OCI-LY3 (cell line): ENCODE measurements around the gene MAL.

Experiments
- H2AFZ ChIP-seq: fragments of 200-600, 300-600 bp; shearing (Covaris generic); 2 replicates; pipeline ENCODE4 v1.6.0; 2014; ENCODE audit warnings: antibody characterized with exemption, low read depth, low read length
- H3K27ac ChIP-seq: fragments of 200-600, 300-600 bp; sonication (generic); 2 replicates; pipeline ENCODE4 v1.5.1; 2014; ENCODE audit warnings: mild to moderate bottlenecking, low read length, moderate library complexity, mixed read lengths
- H3K27me3 ChIP-seq: fragments of 200-600, 300-600 bp; sonication (generic); 2 replicates; pipeline ENCODE4 v1.6.1; 2014; ENCODE audit warnings: low read depth, low read length, mixed read lengths
- H3K36me3 ChIP-seq: fragments of 200-600, 300-600 bp; sonication (generic); replicated peaks from 2 replicates; pipeline ENCODE3; 2014; ENCODE audit warnings: low read depth, low read length, mixed read lengths
- H3K4me1 ChIP-seq: fragments of 300-600, 200-600 bp; sonication (generic); 2 replicates; pipeline ENCODE4 v1.6.1; 2014; ENCODE audit warnings: low read length, mixed read lengths
- H3K4me2 ChIP-seq: fragments of 200-600, 300-600 bp; sonication (generic); 2 replicates; pipeline ENCODE4 v1.6.1; 2014; ENCODE audit warnings: low read length, mixed read lengths
- H3K4me3 ChIP-seq: fragments of 300-600, 200-600 bp; sonication (generic); 2 replicates; pipeline ENCODE4 v1.5.1; 2014; ENCODE audit warnings: antibody characterized with exemption, mild to moderate bottlenecking, low read length, moderate library complexity
- H3K79me2 ChIP-seq: fragments of 300-600, 200-600 bp; shearing (Covaris generic); 2 replicates; pipeline ENCODE4 v1.6.1; 2014; ENCODE audit warnings: mild to moderate bottlenecking, low read length, mixed read lengths
- H3K9ac ChIP-seq: fragments of 300-600, 200-600 bp; shearing (Covaris generic); 2 replicates; pipeline ENCODE4 v1.6.0; 2014; ENCODE audit warnings: mild to moderate bottlenecking, low read length, moderate library complexity
- H3K9me3 ChIP-seq: fragments of 200-600, 300-600 bp; shearing (Covaris generic); 2 replicates; pipeline ENCODE4 v1.6.1; 2014; ENCODE audit warnings: low read length, mixed read lengths; ENCODE audit not compliant: insufficient read depth
- H4K20me1 ChIP-seq: fragments of 200-600, 300-600 bp; sonication (generic); 2 replicates; pipeline ENCODE4 v1.6.1; 2016; ENCODE audit warnings: low read length, mixed read lengths; ENCODE audit not compliant: insufficient read depth
- CTCF ChIP-seq: fragments of 200-600, 300-600 bp; sonication (generic); IDR thresholded peaks from 2 replicates; pipeline ENCODE4 v1.5.1; 2014; ENCODE audit warnings: antibody characterized with exemption, low read length, low read depth
- EZH2phosphoT487 ChIP-seq: fragments of 200-600 bp; shearing (Covaris generic); IDR thresholded peaks from 2 replicates; pipeline ENCODE4 v1.6.1; 2018; ENCODE audit warnings: antibody characterized with exemption, mixed run types, low read depth

MAL gene

GRCh38 chr2:95061119-95061512 is 35.6 kb downstream of the MAL start:
- H3K79me2 ChIP-seq = no peaks in the 10 kb centered on the region
- no peak overlapping the region for H2AFZ ChIP-seq
- no peak overlapping the region for H3K4me2 ChIP-seq
- TF ChIP-seq EZH2phosphoT487 = no peak
- no peak overlapping the region for H3K4me3 ChIP-seq
- no peaks in the 10 kb centered on the region for H3K9me3 ChIP-seq
- H3K27ac ChIP-seq = no peak overlapping the region
- no peak overlapping the region for H3K9ac ChIP-seq
- peaks cover 14% of the 10 kb centered on the region for H3K4me1 ChIP-seq
- no peaks in the 10 kb centered on the region for H3K36me3 ChIP-seq
- peaks cover 11% of the 10 kb centered on the region; the same call in 1 of the 2 replicates for H3K27me3 ChIP-seq
- H4K20me1 ChIP-seq = no peaks in the 10 kb centered on the region

GRCh38 chr2:95061601-95062183 is 36.2 kb downstream of the MAL start:
- H3K9ac ChIP-seq = no peak overlapping the region
- no peaks in the 10 kb centered on the region for H3K79me2 ChIP-seq
- H3K4me1 ChIP-seq = peaks cover 14% of the 10 kb centered on the region
- no peak overlapping the region for H3K4me2 ChIP-seq
- no peak overlapping the region for H2AFZ ChIP-seq
- TF ChIP-seq EZH2phosphoT487 (no peak), CTCF (no peak)
- no peak overlapping the region for H3K27ac ChIP-seq
- H4K20me1 ChIP-seq = no peaks in the 10 kb centered on the region
- H3K36me3 ChIP-seq = no peaks in the 10 kb centered on the region
- H3K9me3 ChIP-seq = no peaks in the 10 kb centered on the region
- H3K4me3 ChIP-seq = no peak overlapping the region
- H3K27me3 ChIP-seq = peaks cover 11% of the 10 kb centered on the region; the same call in 1 of the 2 replicates

GRCh38 chr2:95062242-95063085 is 37.0 kb downstream of the MAL start:
- Histone ChIP-seq H3K4me2 (peak overlapping the region; percentile 20; the same call in 1 of the 2 replicates), H3K79me2 (no peaks in the 10 kb centered on the region), H3K9ac (no peak overlapping the region), H3K27me3 (peaks cover 11% of the 10 kb centered on the region; the same call in 1 of the 2 replicates), H3K4me1 (peaks cover 14% of the 10 kb centered on the region), H3K4me3 (no peak overlapping the region), H3K9me3 (no peaks in the 10 kb centered on the region), H2AFZ (no peak overlapping the region; the same call in 1 of the 2 replicates), H3K27ac (no peak overlapping the region), H3K36me3 (no peaks in the 10 kb centered on the region), H4K20me1 (no peaks in the 10 kb centered on the region)
- no peak for TF ChIP-seq EZH2phosphoT487
- no peak for TF ChIP-seq CTCF

- H3K4me1 ChIP-seq = peaks cover 14% of the 10 kb centered on the region
- peak overlapping the region; percentile 20; the same call in 1 of the 2 replicates for H3K4me2 ChIP-seq
- no peak overlapping the region for H3K4me3 ChIP-seq
- H3K27ac ChIP-seq = no peak overlapping the region
- H2AFZ ChIP-seq = no peak overlapping the region; the same call in 1 of the 2 replicates
- H3K36me3 ChIP-seq = no peaks in the 10 kb centered on the region
- peaks cover 11% of the 10 kb centered on the region; the same call in 1 of the 2 replicates for H3K27me3 ChIP-seq
- H4K20me1 ChIP-seq = no peaks in the 10 kb centered on the region
- H3K79me2 ChIP-seq = no peaks in the 10 kb centered on the region
- H3K9ac ChIP-seq = no peak overlapping the region
- no peaks in the 10 kb centered on the region for H3K9me3 ChIP-seq
- TF ChIP-seq EZH2phosphoT487 (no peak), CTCF (no peak)
These were observed 37.8 kb downstream of the MAL start for GRCh38 chr2:95063086-95063958.
